NB4 (cell line): ENCODE measurements around the gene DRC7.

Source experiments
- MYC ChIP-seq: IDR thresholded peaks from 2 replicates; pipeline ENCODE4 v1.6.1; 2011; ENCODE audit warnings: low read depth, low read length
- POLR2A ChIP-seq: IDR thresholded peaks from 2 replicates; pipeline ENCODE4 v1.6.1; 2011; ENCODE audit warnings: mild to moderate bottlenecking; ENCODE audit not compliant: insufficient read length; ENCODE audit errors: extremely low read depth
- TF ChIP-seq, protein P1 (sequence below): IDR thresholded peaks from one replicate; pipeline ENCODE4 v1.5.1; 2012; ENCODE audit warnings: low read depth, low read length
- TF ChIP-seq, protein P2 (sequence below): IDR thresholded peaks from 2 replicates; pipeline ENCODE4 v1.6.1; 2011; ENCODE audit warnings: low read depth, low read length

DNA sequence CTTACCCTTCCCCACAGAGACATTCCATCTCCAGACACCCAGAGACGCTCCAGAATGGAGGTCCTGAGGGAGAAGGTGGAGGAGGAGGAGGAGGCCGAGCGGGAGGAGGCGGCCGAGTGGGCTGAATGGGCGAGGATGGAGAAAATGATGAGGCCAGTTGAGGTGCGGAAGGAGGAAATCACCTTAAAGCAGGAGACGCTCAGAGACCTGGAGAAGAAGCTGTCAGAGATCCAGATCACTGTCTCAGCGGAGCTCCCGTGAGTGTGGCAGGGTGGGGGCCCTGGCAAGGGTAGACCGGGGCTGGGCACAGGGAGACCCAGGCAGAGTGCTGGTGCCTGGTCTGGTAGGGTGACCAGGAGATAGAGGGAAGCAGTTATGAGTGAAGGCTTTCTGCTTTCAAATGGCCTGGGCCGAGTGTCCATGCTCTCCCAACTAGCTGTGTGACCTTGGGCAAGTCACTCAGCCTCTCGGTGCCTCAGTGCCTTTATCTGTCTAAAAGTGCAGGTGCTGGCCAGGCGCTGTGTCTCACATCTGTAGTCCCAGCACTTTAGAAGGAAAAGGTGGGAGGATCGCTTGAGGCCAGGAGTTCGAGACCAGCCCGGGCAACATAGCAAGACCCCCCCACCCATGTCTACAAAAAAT is 3.4 kb downstream of the DRC7 start:
- TF ChIP-seq, protein P1, sequence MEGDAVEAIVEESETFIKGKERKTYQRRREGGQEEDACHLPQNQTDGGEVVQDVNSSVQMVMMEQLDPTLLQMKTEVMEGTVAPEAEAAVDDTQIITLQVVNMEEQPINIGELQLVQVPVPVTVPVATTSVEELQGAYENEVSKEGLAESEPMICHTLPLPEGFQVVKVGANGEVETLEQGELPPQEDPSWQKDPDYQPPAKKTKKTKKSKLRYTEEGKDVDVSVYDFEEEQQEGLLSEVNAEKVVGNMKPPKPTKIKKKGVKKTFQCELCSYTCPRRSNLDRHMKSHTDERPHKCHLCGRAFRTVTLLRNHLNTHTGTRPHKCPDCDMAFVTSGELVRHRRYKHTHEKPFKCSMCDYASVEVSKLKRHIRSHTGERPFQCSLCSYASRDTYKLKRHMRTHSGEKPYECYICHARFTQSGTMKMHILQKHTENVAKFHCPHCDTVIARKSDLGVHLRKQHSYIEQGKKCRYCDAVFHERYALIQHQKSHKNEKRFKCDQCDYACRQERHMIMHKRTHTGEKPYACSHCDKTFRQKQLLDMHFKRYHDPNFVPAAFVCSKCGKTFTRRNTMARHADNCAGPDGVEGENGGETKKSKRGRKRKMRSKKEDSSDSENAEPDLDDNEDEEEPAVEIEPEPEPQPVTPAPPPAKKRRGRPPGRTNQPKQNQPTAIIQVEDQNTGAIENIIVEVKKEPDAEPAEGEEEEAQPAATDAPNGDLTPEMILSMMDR, result no peak
- TF ChIP-seq, protein P2, sequence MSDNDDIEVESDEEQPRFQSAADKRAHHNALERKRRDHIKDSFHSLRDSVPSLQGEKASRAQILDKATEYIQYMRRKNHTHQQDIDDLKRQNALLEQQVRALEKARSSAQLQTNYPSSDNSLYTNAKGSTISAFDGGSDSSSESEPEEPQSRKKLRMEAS, result no peak
- no peak for TF ChIP-seq POLR2A
- TF ChIP-seq MYC, result no peak
